ENCODE results near the gene MDK. TPM values are rescaled to one million over a fixed set of nuclear protein-coding genes. Genes with fewer than 3 reads are reported as not detected.

Gene MDK
- total RNA-seq, 1 experiment from 2014 or later = 699 TPM

GRCh38 chr11:46397526-46397925, 16.1 kb downstream of the MDK start:
- TF ChIP-seq CTCF (IDR thresholded peaks at IDR 0.05; ENCODE audit: insufficient read depth in 1 of 2, low read depth in 1 of 2, low read length in 1 of 2, severe bottlenecking in 1 of 2, unreplicated experiment in 1 of 2) = no peak
- H3K4me1 Mint-ChIP-seq (ENCODE audit: low read depth, unreplicated experiment) = peaks cover 9% of the 10 kb centered on the region
- no TSS peak for BruUV-seq (replicated peaks)
- H3K4me3 Mint-ChIP-seq (ENCODE audit: unreplicated experiment) = no peak overlapping the region
- H3K27ac Mint-ChIP-seq (ENCODE audit: unreplicated experiment) = no peak overlapping the region
- H3K4me3 ChIP-seq (ENCODE audit: low read depth, low read length) = no peak overlapping the region
- H3K27me3 Mint-ChIP-seq (ENCODE audit: insufficient read depth, unreplicated experiment) = no peaks in the 10 kb centered on the region
- H3K9me3 Mint-ChIP-seq (ENCODE audit: unreplicated experiment) = no peaks in the 10 kb centered on the region
- no peaks in the 10 kb centered on the region for H3K4me1 ChIP-seq
- intact Hi-C loops (cut with micrococcal nuclease; ENCODE audit: unreplicated experiment) = no loop called here
- H3K36me3 Mint-ChIP-seq (ENCODE audit: insufficient read depth, unreplicated experiment) = peaks cover 57% of the 10 kb centered on the region
- ChIA-PET POLR2A (no interaction called here), CTCF (no interaction called here)
- no peaks in the 10 kb centered on the region for H3K9me3 ChIP-seq
- H3K27me3 ChIP-seq (replicated peaks; ENCODE audit: control insufficient read depth, insufficient read depth, low read length) = no peaks in the 10 kb centered on the region
- no peak for DNase-seq
- H3K36me3 ChIP-seq (ENCODE audit: control insufficient read depth, insufficient read depth, low read length) = peaks cover 2% of the 10 kb centered on the region; the same call in 1 of the 2 replicates

- Mint-ChIP-seq H3K9me3 (ENCODE audit: unreplicated experiment) (no peaks in the 10 kb centered on the region), H3K27ac (ENCODE audit: unreplicated experiment) (no peak overlapping the region), H3K36me3 (ENCODE audit: insufficient read depth, unreplicated experiment) (peaks cover 62% of the 10 kb centered on the region), H3K4me1 (ENCODE audit: low read depth, unreplicated experiment) (no peaks in the 10 kb centered on the region), H3K27me3 (ENCODE audit: insufficient read depth, unreplicated experiment) (no peaks in the 10 kb centered on the region), H3K4me3 (ENCODE audit: unreplicated experiment) (no peak overlapping the region)
- no peak for TF ChIP-seq CTCF (IDR thresholded peaks at IDR 0.05; ENCODE audit: insufficient read depth in 1 of 2, low read depth in 1 of 2, low read length in 1 of 2, severe bottlenecking in 1 of 2, unreplicated experiment in 1 of 2)
- CTCF ChIA-PET = interaction anchor here (1.4 to 1.8 kb wide), 2 partner anchors 11 kb away, joined by 3 to 7 read pairs; partner anchors contain the start of gene CHRM4
- Histone ChIP-seq H3K36me3 (ENCODE audit: control insufficient read depth, insufficient read depth, low read length) (peaks cover 7% of the 10 kb centered on the region; the same call in 1 of the 2 replicates), H3K4me1 (no peaks in the 10 kb centered on the region), H3K9me3 (no peaks in the 10 kb centered on the region), H3K27me3 (replicated peaks; ENCODE audit: control insufficient read depth, insufficient read depth, low read length) (no peaks in the 10 kb centered on the region), H3K4me3 (ENCODE audit: low read depth, low read length) (no peak overlapping the region)
- intact Hi-C loops (cut with micrococcal nuclease; ENCODE audit: unreplicated experiment) = no loop called here
- POLR2A ChIA-PET = no interaction called here
- no peak for DNase-seq
- BruUV-seq (replicated peaks) = no TSS peak
These were observed 21.8 kb downstream of the MDK start for GRCh38 chr11:46402957-46403902.

- Histone ChIP-seq H3K9me3 (no peaks in the 10 kb centered on the region), H3K4me3 (ENCODE audit: low read depth, low read length) (no peak overlapping the region), H3K4me1 (no peaks in the 10 kb centered on the region), H3K27me3 (replicated peaks; ENCODE audit: control insufficient read depth, insufficient read depth, low read length) (no peaks in the 10 kb centered on the region), H3K36me3 (ENCODE audit: control insufficient read depth, insufficient read depth, low read length) (peaks cover 7% of the 10 kb centered on the region; the same call in 1 of the 2 replicates)
- Mint-ChIP-seq H3K9me3 (ENCODE audit: unreplicated experiment) (no peaks in the 10 kb centered on the region), H3K4me1 (ENCODE audit: low read depth, unreplicated experiment) (no peaks in the 10 kb centered on the region), H3K36me3 (ENCODE audit: insufficient read depth, unreplicated experiment) (peaks cover 57% of the 10 kb centered on the region), H3K4me3 (ENCODE audit: unreplicated experiment) (no peak overlapping the region), H3K27ac (ENCODE audit: unreplicated experiment) (no peak overlapping the region), H3K27me3 (ENCODE audit: insufficient read depth, unreplicated experiment) (no peaks in the 10 kb centered on the region)
- TF ChIP-seq CTCF (IDR thresholded peaks at IDR 0.05; ENCODE audit: insufficient read depth in 1 of 2, low read depth in 1 of 2, low read length in 1 of 2, severe bottlenecking in 1 of 2, unreplicated experiment in 1 of 2) = no peak
- DNase-seq = no peak
- BruUV-seq (replicated peaks) = no TSS peak
- ChIA-PET POLR2A (no interaction called here), CTCF (interaction anchor here (1.4 kb wide), 1 partner anchor 13 kb away, joined by 3 read pairs; the partner anchor contains the start of gene CHRM4)
- intact Hi-C loops (cut with micrococcal nuclease; ENCODE audit: unreplicated experiment) = no loop called here
These were observed 23.1 kb downstream of the MDK start for GRCh38 chr11:46404476-46405017.

Data from Caco-2 (cell line).